NAMALWA (cell line): Measurements from ENCODE around the gene HNRNPF.
A peak's percentile ranks its signal among the peaks of the same experiment; 100 is the strongest.
"Not testable (repeated sequence)": the region's sequence is repeated elsewhere in the genome, so short reads cannot be mapped to it uniquely, and the experiment has no call there.

Experiments
- DNase-seq: peaks from one replicate; pipeline ENCODE4 v3.0.0-alpha.2; 2015; ENCODE audit warnings: low spot score

The HNRNPF gene, protein sequence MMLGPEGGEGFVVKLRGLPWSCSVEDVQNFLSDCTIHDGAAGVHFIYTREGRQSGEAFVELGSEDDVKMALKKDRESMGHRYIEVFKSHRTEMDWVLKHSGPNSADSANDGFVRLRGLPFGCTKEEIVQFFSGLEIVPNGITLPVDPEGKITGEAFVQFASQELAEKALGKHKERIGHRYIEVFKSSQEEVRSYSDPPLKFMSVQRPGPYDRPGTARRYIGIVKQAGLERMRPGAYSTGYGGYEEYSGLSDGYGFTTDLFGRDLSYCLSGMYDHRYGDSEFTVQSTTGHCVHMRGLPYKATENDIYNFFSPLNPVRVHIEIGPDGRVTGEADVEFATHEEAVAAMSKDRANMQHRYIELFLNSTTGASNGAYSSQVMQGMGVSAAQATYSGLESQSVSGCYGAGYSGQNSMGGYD

DNA sequence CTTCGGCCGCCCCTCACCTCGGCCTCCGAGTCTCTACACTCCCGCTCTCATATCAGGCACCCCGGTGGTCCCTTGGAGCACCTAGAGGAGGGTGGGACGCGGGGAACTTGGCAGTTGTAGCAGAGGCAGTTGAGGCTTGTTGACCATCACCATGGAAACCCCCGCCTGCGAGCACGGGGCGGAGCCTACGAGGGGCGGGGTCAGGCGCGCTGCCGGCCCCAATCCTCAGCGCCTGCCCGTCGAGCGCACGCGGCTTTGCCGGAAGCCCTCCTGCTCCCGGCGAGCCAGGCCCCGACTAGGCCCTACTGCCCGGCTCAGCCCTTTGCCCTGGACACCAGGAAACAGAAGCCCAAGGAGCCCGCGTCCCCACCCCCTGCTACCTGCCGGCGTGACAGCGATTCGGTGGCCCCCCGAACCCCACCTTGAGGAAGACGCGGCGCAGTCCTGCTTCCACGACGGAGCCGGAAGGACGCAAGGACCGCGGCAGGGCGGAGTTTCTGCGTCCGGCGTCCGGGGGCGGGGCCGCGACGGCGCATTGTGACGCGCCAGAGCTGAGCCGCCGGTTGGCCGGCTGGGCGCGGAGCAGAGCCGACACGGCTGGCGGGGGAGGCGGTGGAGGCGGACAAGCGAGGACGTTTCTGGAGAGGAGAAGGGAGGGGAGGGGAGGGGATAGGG lies at the start of gene HNRNPF:
HNRNPF (minus strand) TSS at position 477 of the 675 bp plus-strand sequence. CDS start 21,302 bp downstream, outside the sequence.
- DNase-seq: peak; percentile 93

DNA sequence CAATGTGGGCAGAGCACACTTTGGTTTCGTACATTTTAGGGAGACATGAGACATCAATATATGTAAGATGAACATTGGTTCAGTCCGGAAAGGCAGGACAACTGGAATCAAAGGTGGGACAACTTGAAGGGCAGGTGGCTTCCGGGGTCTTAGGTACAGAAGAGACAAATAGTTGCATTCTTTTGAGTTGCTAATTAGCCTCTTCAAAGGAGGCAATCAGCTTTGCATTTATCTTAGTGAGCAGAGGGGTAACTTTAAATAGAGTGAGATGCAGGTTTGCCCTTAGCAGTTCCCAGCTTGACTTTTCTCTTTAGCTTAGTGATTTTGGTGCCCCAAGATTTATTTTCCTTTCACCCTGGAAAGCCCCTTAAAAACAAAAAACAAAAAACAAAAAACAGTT lies 49.2 kb upstream of the HNRNPF start:
- no peak for DNase-seq

DNA sequence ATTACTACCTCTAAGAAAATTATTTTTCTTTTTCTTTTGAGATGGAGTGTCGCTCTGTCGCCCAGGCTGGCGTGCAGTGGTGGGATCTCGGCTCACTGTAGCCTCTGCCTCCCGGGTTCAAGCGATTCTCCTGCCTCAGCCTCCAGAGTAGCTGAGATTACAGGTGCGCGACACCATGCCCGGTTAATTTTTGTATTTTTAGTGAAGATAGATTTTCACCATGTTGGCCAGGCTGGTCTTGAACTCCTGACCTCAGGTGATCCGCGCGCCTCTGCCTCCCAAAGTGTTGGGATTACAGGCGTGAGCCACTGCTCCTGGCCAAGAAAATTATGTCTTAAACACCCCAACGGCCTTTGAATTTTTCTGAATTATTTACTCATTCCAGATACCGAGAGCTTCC lies 47.6 kb upstream of the HNRNPF start:
- DNase-seq: not testable (repeated sequence)

DNA sequence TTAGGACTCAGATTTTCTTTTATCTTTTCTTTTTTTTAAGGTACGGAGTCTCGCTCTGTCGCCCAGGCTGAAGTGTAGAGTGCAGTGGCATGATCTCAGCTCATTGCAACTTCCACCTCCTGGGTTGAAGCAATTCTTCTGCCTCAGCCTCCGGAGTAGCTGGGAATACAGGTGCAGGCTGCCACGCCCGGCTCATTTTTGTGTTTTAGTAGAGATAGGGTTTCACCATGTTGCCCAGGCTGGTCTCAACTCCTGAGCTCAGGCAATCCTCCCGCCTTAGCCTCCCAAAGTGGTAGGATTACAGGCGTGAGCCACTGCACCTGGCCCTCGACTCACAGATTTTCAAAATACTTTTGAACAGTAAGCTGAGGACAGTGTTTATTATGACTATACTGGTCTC lies 45.0 kb upstream of the HNRNPF start:
- DNase-seq: peak; percentile 62

DNA sequence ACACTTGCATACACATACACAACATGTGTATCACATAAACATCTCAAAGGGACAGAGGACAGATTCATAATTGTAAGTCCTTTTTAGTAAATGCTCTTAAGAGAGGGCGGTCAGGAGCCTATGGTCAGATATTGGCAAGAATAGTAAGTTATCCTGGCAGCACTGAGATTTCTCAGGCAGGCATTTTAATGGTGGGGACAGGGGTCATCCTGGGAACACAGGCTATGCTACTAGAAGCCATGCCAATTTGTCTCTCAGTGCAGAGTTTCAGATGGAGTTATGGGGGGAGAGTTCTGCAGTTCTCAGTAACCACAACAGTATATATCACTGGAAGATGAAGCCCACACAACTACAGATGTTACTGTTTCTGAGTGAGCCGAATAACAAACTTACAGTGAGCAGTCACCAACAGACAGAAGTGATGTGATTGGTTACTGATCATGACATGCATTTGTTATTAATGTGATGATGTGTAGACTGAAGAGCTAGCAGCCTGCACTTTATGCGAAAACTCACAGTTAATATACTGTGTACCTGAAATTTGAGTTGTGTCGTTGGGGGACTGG lies 44.4 kb upstream of the HNRNPF start:
- DNase-seq: peak; percentile 81

DNA sequence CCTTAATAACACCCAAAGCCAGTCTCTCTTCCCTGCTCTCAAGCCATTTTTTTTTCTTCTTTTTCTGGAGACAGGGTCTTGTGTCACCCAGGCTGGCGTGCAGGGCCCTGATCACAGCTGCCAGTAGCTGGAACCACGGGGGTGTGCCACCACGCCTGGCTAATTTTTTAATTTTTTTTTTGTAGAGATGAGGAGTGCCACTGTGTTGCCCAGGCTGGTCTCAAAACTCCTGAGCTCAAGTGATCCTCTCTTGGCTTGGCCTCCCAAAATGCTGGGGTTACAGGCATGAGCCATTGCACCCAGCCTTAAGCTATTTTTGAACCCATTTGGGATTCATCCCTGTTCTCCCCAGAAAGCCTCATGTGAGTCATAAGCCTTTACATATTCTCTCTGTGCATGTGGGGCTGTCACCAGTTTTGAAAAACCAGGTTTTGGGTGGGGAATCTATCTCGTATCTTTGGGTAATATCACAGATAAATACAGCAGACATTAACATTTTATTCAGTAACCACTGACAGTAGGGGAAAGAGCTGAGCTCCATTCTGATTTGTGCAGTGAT lies 43.4 kb upstream of the HNRNPF start:
- no peak for DNase-seq

DNA sequence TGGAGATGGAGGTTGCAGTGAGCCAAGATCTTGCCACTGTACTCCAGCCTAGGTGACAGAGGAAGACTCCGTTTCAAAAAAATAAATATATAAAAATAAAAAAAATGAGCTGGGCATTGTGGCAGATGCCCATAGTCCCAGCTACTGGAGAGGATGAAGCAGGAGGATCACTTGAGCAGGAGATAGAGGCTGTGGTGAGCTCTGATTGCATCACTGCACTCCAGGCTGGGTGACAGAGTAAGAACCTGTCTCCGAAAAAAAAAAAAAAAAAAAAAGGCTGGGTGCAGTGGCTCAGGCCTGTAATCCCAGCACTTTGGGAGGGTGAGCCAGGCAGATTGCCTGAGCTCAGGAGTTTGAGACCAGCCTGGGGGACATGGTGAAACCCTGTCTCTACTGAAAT lies 39.8 kb upstream of the HNRNPF start:
- DNase-seq: no peak

DNA sequence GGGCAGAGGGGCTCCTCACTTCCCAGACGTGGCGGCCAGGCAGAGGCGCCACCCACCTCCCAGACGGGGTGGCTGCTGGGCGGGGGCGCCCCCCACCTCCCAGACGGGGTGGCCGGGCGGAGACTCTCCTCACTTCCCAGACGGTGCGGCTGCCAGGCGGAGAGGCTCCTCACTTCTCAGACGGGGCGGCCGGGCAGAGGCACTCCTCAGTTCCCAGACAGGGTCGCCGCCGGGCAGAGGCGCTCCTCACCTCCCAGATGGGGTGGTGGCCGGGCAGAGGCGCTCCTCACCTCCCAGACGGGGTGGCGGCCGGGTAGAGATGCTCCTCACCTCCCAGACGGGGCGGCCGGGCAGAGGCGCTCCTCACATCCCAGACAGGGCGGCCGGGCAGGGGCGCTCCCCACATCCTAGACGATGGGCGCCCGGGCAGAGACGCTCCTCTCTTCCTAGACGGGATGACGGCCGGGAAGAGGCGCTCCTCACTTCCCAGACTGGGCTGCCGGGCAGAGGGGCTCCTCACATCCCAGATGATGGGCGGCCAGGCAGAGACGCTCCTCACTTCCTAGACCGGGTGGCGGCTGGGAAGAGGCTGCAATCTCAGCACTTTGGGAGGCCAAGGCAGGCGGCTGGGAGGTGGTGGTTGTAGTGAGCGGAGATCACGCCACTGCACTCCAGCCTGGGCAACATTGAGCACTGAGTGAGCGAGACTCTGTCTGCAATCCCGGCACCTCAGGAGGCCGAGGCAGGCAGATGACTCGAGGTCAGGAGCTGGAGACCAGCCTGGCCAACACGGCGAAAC lies 37.4 kb upstream of the HNRNPF start:
- DNase-seq: not testable (repeated sequence)

DNA sequence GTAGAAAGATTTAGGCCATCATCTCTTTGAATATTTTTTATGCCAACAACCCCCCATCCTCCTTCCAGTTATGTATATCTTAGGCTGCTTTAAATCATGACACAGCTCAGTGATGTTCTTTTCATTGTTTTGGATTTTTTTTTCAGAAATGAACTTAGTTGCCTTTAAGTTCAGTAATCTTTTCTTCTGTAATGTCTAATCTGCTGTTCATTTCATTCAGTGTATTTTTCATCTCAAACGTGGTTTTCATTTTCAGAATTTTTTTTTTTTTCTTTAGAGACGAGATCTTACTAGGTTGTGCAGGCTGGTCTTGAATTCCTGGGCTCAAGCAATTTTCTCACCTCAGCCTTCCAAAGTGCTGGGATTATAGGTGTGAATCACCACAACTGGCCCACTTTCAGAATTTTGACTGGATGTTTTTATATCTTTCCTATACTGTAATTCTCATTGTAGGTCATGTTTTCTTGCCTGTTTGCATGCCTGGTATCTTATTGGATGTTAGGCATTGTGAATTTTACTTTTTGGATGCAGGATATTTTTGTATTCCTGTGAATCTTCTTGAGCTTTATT lies 36.0 kb upstream of the HNRNPF start:
- DNase-seq: no peak

DNA sequence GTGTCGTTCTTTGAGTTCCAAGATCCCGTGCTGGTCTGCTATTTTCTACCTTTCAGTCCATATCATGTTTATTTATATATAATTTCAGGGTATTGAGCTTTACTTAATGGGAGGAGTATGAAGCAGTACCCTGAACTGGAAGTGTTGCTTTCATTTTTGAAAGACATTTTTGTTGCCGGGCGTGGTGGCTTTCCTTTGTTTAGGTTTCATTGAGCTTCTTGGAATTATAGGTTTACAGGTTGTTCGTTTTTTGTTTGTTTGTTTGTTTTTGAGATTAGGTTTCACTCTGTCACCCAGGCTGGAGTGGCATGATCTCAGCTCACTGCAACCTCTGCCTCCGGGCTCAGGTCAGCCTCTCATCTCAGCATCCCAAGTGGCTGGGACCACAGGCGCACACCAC lies 35.3 kb upstream of the HNRNPF start:
- no peak for DNase-seq

DNA sequence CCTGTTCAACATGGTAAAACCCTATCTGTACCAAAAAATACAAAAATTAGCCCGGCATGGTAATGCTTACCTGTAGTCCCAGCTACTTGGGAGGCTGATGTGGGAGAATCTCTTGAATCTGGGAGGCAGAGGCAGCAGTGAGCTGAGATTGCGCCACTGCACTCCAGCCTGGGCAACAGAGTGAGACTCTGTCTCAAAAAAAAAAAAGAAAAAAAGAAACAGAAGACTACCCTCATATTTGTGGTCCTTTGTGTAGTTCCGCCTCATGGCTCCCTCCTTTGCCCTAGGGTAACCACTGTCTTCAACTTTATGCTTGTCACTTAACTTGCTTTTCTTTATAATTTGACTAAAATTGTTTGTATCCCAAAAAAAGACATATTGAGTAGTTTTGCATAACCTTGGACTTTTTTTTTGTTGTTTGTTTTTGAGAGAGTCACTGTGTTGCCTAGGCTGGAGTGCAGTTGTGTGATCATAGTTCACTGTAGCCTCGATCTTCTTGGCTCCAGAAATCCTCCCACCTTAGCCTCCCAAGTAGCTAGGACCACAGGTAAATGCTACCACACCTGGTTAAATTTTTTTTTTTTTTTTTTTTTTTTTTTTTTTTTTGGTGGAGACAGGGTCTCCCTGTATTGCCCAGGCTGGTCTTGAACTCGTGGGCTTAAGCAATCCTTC lies 31.6 kb upstream of the HNRNPF start:
- DNase-seq: no peak

DNA sequence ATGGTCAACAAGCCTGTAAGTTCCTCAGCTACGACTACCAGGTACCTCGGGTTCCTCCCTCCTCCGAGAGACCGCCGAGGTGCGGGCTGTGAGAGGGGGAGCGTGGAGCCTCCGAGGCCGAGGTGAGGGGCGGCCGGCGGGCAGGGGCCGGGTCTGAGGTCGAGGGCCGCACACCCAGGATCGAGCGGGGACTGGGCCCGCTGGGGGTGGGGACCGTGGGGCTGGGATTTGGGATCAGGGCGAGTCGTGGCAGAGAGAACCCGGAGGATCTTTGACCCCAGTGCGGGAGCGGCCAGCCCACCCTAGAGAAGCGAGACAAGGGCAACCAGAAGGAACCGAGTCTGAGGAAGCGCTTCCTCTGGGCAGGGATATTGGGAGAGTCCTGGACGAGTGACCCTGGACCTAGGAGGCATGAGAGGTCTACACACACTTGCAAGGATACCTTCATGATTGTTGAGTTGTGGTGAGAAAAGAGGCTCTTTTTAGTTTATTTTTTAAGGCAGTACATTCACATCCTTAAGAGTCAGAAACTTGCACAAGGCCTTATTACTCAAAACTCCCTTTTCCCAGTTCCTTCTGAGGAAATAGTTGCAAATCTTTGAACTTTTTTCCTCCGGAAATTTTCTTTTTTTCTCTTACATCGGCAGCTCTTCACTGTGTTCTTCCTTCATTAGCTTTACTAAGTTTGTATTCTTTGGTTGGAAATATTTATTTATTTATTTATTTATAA lies 28.3 kb upstream of the HNRNPF start:
- DNase-seq: no peak

DNA sequence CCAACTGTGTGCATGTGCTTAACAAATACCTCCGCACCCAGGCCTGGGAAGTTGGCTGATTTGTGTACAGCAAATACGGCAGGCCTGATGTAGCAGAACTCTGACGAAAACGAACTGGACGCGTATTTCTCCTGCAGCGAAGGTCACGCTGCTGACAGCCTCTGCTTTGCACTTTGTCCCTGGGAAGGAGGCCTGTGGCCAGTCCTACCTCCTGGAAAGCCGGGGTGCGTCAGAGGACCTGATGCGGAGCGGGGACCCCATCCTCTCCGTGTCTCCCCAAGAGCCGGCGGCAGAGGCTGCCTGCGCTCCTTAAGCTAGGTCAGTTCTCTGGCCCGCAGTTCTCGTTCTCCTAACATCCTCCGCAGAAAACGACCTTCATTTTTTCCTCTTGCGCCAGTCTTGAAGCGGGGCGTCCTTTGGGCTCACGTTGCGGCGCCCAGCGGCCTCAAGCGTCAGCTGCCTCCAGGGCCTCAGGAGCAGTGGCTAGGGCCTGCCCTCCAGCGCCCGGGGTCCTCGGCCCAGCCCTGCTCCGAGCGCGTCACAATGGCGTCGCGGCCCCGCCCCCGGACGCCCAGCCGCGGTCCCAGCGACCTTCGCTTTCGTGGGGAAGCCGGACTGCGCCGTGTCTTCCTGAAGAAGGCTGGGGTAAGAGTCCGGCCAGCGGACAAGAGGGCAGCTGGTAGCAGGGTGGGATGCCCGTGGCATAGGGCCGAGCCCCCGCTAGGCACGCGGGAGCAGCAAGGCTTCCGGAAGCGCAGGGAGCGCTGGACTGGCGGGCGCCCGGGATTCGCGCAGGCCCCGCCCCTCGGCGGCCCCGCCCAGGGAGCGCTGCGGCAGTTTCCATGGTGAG lies 27.5 kb upstream of the HNRNPF start, which contains the start of gene ZNF487:
ZNF487 (plus strand) TSS at position 821 of the 850 bp plus-strand sequence. CDS start 38,703 bp downstream, outside the sequence.
- peak; percentile 90 for DNase-seq

DNA sequence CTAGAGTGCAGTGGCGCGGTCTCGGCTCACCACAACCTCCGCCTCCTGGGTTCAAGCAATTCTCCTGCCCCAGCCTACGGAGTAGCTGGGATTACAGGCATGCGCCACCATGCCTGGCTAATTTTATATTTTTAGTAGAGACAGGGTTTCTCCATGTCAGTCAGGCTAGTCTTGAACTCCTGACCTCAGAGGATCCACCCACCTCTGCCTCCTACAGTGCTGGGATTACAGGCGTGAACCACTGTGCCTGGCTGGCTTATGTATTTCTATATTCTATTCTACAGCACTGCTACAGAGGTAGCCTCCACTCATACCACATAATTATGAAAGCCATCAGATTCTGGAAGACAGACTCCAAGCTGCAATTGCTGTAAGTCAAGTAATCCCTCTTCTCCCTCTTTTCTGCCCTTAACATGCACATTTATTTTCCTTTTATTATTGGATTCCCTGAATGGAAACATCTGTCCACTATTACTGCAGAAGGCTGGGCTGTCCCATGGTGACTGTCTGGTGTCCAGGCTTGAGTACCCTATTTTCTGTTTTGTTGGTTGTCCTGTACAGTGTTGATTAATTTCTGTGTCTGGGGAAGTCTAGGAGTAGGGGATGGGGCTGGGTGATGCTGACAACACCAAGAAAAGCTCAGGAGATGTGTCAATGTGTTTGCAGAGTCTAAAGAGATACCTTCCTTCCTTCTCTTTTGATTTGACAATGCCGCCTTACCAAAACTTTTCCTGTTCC lies 22.1 kb upstream of the HNRNPF start:
- DNase-seq: no peak

DNA sequence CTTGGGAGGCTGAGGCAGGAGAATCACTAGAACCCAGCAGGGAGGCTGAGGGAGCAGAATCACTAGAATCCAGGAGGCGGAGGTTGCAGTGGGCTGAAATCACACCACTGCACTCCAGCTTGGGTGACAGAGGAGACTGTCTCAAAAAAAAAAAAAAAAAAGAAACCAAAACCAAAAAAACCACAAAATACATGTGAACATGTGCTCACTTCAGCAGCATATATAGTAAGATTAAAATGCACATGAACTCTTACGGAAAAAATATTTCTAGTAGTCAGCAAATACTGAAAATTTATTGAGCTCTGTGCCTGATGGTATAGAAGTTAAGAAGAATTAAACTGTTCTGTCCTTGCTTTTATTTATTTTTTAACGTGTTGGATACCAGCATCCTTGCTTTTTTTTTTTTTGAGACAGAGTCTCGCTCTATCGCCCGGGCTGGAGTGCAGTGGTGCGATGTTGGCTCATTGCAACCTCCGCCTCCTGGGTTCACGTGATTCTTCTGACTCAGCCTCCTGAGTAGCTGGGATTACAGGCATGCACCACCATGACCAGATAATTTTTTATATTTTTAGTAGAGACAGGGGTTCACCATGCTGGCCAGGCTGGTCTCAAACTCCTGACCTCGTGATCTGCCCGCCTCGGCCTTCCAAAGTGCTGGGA lies 18.3 kb upstream of the HNRNPF start:
- peak; percentile 66 for DNase-seq

DNA sequence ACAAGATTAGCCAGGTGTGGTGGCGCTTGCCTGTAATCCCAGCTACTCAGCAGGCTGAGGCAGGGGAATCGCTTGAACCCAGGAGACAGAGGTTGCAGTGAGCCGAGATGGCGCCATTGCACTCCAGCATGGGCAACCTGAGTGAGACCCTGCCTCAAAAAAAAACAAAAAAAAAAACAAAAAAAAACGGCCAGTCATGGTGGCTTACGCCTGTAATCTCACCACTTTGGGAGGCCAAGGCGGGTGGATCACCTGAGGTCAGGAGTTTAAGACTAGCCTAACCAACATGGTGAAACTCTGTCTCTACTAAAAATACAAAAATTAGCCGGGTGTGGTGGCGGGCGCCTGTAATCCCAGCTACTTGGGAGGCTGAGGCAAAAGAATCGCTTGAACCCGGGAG lies 17.5 kb upstream of the HNRNPF start:
- not testable (repeated sequence) for DNase-seq

DNA sequence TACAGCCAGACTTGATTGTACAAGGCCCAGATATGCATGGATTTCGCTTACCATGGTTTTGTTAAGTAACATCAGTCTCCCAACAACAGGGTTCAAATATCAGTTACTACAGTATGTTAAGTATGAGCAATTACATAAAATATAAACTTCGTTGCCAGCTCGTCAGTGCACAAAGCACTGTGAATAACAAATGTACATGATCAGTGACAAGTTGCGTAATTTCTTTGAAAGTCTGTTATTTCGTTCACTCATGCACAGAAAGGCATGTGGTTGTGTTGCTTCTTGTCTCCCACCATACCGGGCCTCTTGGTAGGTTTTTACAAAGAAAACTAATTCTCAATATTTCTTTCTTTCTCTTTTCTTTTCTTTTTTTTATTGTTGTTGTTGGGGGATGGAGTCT lies 15.4 kb upstream of the HNRNPF start:
- no peak for DNase-seq

DNA sequence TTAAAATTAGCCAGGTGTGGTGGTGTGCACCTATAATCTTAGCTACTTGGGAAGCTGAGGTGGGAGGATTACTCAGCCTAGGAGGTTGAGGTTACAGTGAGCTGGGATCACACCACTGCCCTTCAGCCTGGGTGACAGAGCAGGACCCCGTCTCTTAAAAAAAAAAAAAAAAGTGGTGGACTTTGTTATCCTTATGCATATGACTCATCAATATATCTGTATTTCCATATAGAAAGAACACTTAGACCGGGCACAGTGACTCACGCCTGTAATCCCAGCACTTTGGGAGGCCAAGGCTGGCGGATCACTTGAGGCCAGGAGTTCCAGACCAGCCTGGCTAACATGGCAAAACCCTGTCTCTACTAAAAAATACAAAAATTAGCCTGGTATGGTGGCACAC lies 13.0 kb upstream of the HNRNPF start:
- DNase-seq: not testable (repeated sequence)
